ENCODE data around the gene MTCL1. TPM values are rescaled to one million over a fixed set of nuclear protein-coding genes. Genes with fewer than 3 reads are reported as not detected.

MTCL1 gene
- total RNA-seq (2022; extraction: Qiagen RNA extraction), result 47.0 to 55.3 TPM (median 53.1 TPM) in 5 replicates

GRCh38 chr18:8705238-8705960 is at the start of gene MTCL1:
MTCL1 (plus strand) TSS chr18:8705556; CDS start chr18:8705661, 105 bp downstream.

Other genes with a start within 250 kb of the MTCL1 start
- gene RAB12, start 96.1 kb upstream of the MTCL1 start, total RNA-seq (2022; extraction: Qiagen RNA extraction), result 22.3 to 26.5 TPM (median 24.0 TPM) in 5 replicates

Measured in A549 treated with AZD2906 at 1 μM for 4 hours (cell line).